Loucy (cell line): ENCODE data around the gene BCKDHB.

Experiments
- H2AFZ ChIP-seq: fragments of 200-600 bp; sonication (generic); 2 replicates; pipeline ENCODE4 v1.6.0; 2016; ENCODE audit warnings: antibody characterized with exemption, mild to moderate bottlenecking, low read length, moderate library complexity
- H3F3A ChIP-seq: fragments of 200-600 bp; 2 replicates; pipeline ENCODE4 v1.6.0; 2016; ENCODE audit warnings: antibody characterized with exemption, low read depth, mild to moderate bottlenecking
- H3K27me3 ChIP-seq: fragments of 200-600 bp; sonication (generic); 2 replicates; pipeline ENCODE4 v1.6.1; 2014; ENCODE audit warnings: low read length, mild to moderate bottlenecking; ENCODE audit not compliant: insufficient read depth, poor library complexity, severe bottlenecking
- H3K36me3 ChIP-seq: fragments of 200-600 bp; sonication (generic); 2 replicates; pipeline ENCODE4 v1.6.1; 2016; ENCODE audit warnings: low read length; ENCODE audit not compliant: insufficient read depth
- H3K4me1 ChIP-seq: fragments of 200-600 bp; sonication (generic); 2 replicates; pipeline ENCODE4 v1.5.1; 2014; ENCODE audit warnings: low read length, mild to moderate bottlenecking; ENCODE audit not compliant: insufficient read depth, poor library complexity, severe bottlenecking
- H3K4me2 ChIP-seq: fragments of 200-600 bp; sonication (generic); 2 replicates; pipeline ENCODE4 v1.6.0; 2014; ENCODE audit warnings: antibody characterized with exemption, low read length, low read depth, mild to moderate bottlenecking; ENCODE audit not compliant: poor library complexity, severe bottlenecking
- H3K4me3 ChIP-seq: fragments of 200-600 bp; sonication (generic); 2 replicates; pipeline ENCODE4 v1.5.1; 2014; ENCODE audit warnings: low read length, mild to moderate bottlenecking, mixed read lengths; ENCODE audit not compliant: poor library complexity, severe bottlenecking
- H3K79me2 ChIP-seq: fragments of 200-600 bp; sonication (generic); 2 replicates; pipeline ENCODE4 v1.6.1; 2014; ENCODE audit warnings: low read length; ENCODE audit not compliant: insufficient read depth
- H3K9ac ChIP-seq: fragments of 200-600 bp; sonication (generic); 2 replicates; pipeline ENCODE4 v1.6.0; 2014; ENCODE audit warnings: mild to moderate bottlenecking, low read depth, low read length, moderate library complexity; ENCODE audit not compliant: poor library complexity, severe bottlenecking
- H3K9me2 ChIP-seq: fragments of 200-600 bp; sonication (generic); replicated peaks from 2 replicates; pipeline ENCODE4 v1.6.1; 2016; ENCODE audit warnings: low read depth, low read length, mixed read lengths
- H3K9me3 ChIP-seq: fragments of 200-600 bp; sonication (generic); 2 replicates; pipeline ENCODE4 v1.6.1; 2014; ENCODE audit warnings: mild to moderate bottlenecking, antibody characterized with exemption, low read length, low read depth; ENCODE audit not compliant: insufficient read depth
- H4K20me1 ChIP-seq: fragments of 200-600 bp; sonication (generic); 2 replicates; pipeline ENCODE4 v1.6.0; 2014; ENCODE audit warnings: antibody characterized with exemption, low read length, mild to moderate bottlenecking; ENCODE audit not compliant: insufficient read depth, poor library complexity, severe bottlenecking
- CTCF ChIP-seq: fragments of 200-600 bp; sonication (generic); conservative IDR thresholded peaks from 2 replicates; pipeline ENCODE4 v1.5.1; 2014; ENCODE audit warnings: mild to moderate bottlenecking, antibody characterized with exemption, low read length
- EZH2phosphoT487 ChIP-seq: fragments of 200-600 bp; IDR thresholded peaks from 2 replicates; pipeline ENCODE4 v1.6.1; 2018; ENCODE audit warnings: antibody characterized with exemption, mild to moderate bottlenecking, moderate library complexity, borderline replicate concordance

Gene BCKDHB

GRCh38 chr6:80380566-80380965 lies 274.1 kb downstream of the BCKDHB start:
- no peaks in the 10 kb centered on the region for H3K9me2 ChIP-seq
- H2AFZ ChIP-seq: no peak overlapping the region
- no peaks in the 10 kb centered on the region for H3K9me3 ChIP-seq
- TF ChIP-seq CTCF: no peak
- TF ChIP-seq EZH2phosphoT487: no peak
- H3K36me3 ChIP-seq: no peaks in the 10 kb centered on the region
- H3K4me3 ChIP-seq: no peak overlapping the region
- no peaks in the 10 kb centered on the region for H3K4me1 ChIP-seq
- no peak overlapping the region for H3K9ac ChIP-seq
- no peaks in the 10 kb centered on the region for H3K27me3 ChIP-seq
- H3F3A ChIP-seq: no peaks in the 10 kb centered on the region
- H4K20me1 ChIP-seq: no peaks in the 10 kb centered on the region
- no peaks in the 10 kb centered on the region for H3K79me2 ChIP-seq
- H3K4me2 ChIP-seq: no peak overlapping the region

- H2AFZ ChIP-seq: no peak overlapping the region
- no peak overlapping the region for H3K4me2 ChIP-seq
- no peak overlapping the region for H3K4me3 ChIP-seq
- H3K9me3 ChIP-seq: no peaks in the 10 kb centered on the region
- H3K9me2 ChIP-seq: no peaks in the 10 kb centered on the region
- H3F3A ChIP-seq: no peaks in the 10 kb centered on the region
- no peaks in the 10 kb centered on the region for H3K27me3 ChIP-seq
- no peaks in the 10 kb centered on the region for H4K20me1 ChIP-seq
- no peaks in the 10 kb centered on the region for H3K4me1 ChIP-seq
- H3K79me2 ChIP-seq: no peaks in the 10 kb centered on the region
- no peak overlapping the region for H3K9ac ChIP-seq
- TF ChIP-seq EZH2phosphoT487: no peak
- no peak for TF ChIP-seq CTCF
- no peaks in the 10 kb centered on the region for H3K36me3 ChIP-seq
These were observed 276.3 kb downstream of the BCKDHB start for GRCh38 chr6:80382811-80383210.

- H3K9ac ChIP-seq: no peak overlapping the region
- no peak overlapping the region for H3K4me2 ChIP-seq
- H3K9me2 ChIP-seq: no peaks in the 10 kb centered on the region
- H3K4me3 ChIP-seq: no peak overlapping the region
- H2AFZ ChIP-seq: no peak overlapping the region
- no peaks in the 10 kb centered on the region for H3F3A ChIP-seq
- TF ChIP-seq CTCF (no peak), EZH2phosphoT487 (no peak)
- no peaks in the 10 kb centered on the region for H4K20me1 ChIP-seq
- no peaks in the 10 kb centered on the region for H3K4me1 ChIP-seq
- H3K36me3 ChIP-seq: no peaks in the 10 kb centered on the region
- no peaks in the 10 kb centered on the region for H3K9me3 ChIP-seq
- no peaks in the 10 kb centered on the region for H3K79me2 ChIP-seq
- H3K27me3 ChIP-seq: no peaks in the 10 kb centered on the region
These were observed 282.0 kb downstream of the BCKDHB start for GRCh38 chr6:80388507-80388906.
